HL-60 (cell line): Measurements from ENCODE around the gene SOCS3.

Experiments
- DNase-seq, 2 experiments: peaks; one replicate each; pipeline ENCODE4 v3.0.0-alpha.2; 2010 to 2020; ENCODE audit warnings: low read depth in 1 of 2, low spot score in 1 of 2
- H3K27ac ChIP-seq: fragments of 250-450 bp; sonication (Bioruptor Pico); replicated peaks from 2 replicates; pipeline ENCODE4 v1.5.1; 2020; ENCODE audit warnings: mild to moderate bottlenecking, moderate library complexity
- H3K27me3 ChIP-seq: fragments of 250-450 bp; sonication (Bioruptor Pico); 2 replicates; pipeline ENCODE4 v1.5.1; 2021; ENCODE audit warnings: mild to moderate bottlenecking, moderate library complexity; ENCODE audit not compliant: insufficient read depth, poor library complexity, severe bottlenecking
- H3K4me3 ChIP-seq: replicated peaks from 2 replicates; pipeline ENCODE4 v1.5.1; 2011; ENCODE audit warnings: mild to moderate bottlenecking, control low read depth, low read length; ENCODE audit not compliant: insufficient read depth
- CTCF ChIP-seq: IDR thresholded peaks from one replicate; pipeline ENCODE4 v1.5.1; 2011; ENCODE audit warnings: low read length, control low read depth, inconsistent platforms; ENCODE audit not compliant: insufficient read depth
- GABPA ChIP-seq: IDR thresholded peaks from 2 replicates; pipeline ENCODE4 v1.6.1; 2012; ENCODE audit warnings: low read depth
- POLR2AphosphoS5 ChIP-seq: IDR thresholded peaks from 2 replicates; pipeline ENCODE4 v1.6.1; 2012; ENCODE audit warnings: low read depth
- REST ChIP-seq: IDR thresholded peaks from 2 replicates; pipeline ENCODE4 v1.6.1; 2012; ENCODE audit warnings: low read depth; ENCODE audit not compliant: insufficient replicate concordance
- SPI1 ChIP-seq: IDR thresholded peaks from 2 replicates; pipeline ENCODE4 v1.6.1; 2012; ENCODE audit warnings: low read depth, mild to moderate bottlenecking, borderline replicate concordance

The SOCS3 gene

GRCh38 chr17:78401891-78402290 is 42.0 kb upstream of the SOCS3 start:
- TF ChIP-seq REST (no peak), CTCF (no peak), SPI1 (no peak), GABPA (no peak), POLR2AphosphoS5 (no peak)

GRCh38 chr17:78401246-78401645 is 41.4 kb upstream of the SOCS3 start:
- H3K27ac ChIP-seq, result no peak overlapping the region

More at GRCh38 chr17:78401891-78402290, 42.0 kb upstream of the SOCS3 start:
- no peak for DNase-seq
- H3K4me3 ChIP-seq, result no peak overlapping the region
- no peaks in the 10 kb centered on the region for H3K27me3 ChIP-seq
- H3K27ac ChIP-seq, result no peak overlapping the region

More at GRCh38 chr17:78401246-78401645, 41.4 kb upstream of the SOCS3 start:
- no peak overlapping the region for H3K4me3 ChIP-seq
- no peak for DNase-seq
- TF ChIP-seq SPI1 (no peak), REST (no peak), CTCF (no peak), POLR2AphosphoS5 (no peak), GABPA (no peak)
- no peaks in the 10 kb centered on the region for H3K27me3 ChIP-seq
